ENCODE measurements around the gene THUMPD3. TPM values are rescaled to one million over a fixed set of nuclear protein-coding genes. Genes with fewer than 3 reads are reported as not detected.
A peak's percentile ranks its signal among the peaks of the same experiment; 100 is the strongest.

THUMPD3 gene
- total and polyA plus RNA-seq, 9 of the 15 experiments (the other 6 are each of a cell fraction or from before 2014, with no cell fraction given): 58.3 to 132 (median 113) TPM

DNA sequence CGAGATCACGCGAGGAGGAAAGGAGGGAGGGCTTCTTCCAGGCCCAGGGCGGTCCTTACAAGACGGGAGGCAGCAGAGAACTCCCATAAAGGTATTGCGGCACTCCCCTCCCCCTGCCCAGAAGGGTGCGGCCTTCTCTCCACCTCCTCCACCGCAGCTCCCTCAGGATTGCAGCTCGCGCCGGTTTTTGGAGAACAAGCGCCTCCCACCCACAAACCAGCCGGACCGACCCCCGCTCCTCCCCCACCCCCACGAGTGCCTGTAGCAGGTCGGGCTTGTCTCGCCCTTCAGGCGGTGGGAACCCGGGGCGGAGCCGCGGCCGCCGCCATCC, 33.4 kb downstream of the THUMPD3 start (continued):
- TF ChIP-seq, protein P1, sequence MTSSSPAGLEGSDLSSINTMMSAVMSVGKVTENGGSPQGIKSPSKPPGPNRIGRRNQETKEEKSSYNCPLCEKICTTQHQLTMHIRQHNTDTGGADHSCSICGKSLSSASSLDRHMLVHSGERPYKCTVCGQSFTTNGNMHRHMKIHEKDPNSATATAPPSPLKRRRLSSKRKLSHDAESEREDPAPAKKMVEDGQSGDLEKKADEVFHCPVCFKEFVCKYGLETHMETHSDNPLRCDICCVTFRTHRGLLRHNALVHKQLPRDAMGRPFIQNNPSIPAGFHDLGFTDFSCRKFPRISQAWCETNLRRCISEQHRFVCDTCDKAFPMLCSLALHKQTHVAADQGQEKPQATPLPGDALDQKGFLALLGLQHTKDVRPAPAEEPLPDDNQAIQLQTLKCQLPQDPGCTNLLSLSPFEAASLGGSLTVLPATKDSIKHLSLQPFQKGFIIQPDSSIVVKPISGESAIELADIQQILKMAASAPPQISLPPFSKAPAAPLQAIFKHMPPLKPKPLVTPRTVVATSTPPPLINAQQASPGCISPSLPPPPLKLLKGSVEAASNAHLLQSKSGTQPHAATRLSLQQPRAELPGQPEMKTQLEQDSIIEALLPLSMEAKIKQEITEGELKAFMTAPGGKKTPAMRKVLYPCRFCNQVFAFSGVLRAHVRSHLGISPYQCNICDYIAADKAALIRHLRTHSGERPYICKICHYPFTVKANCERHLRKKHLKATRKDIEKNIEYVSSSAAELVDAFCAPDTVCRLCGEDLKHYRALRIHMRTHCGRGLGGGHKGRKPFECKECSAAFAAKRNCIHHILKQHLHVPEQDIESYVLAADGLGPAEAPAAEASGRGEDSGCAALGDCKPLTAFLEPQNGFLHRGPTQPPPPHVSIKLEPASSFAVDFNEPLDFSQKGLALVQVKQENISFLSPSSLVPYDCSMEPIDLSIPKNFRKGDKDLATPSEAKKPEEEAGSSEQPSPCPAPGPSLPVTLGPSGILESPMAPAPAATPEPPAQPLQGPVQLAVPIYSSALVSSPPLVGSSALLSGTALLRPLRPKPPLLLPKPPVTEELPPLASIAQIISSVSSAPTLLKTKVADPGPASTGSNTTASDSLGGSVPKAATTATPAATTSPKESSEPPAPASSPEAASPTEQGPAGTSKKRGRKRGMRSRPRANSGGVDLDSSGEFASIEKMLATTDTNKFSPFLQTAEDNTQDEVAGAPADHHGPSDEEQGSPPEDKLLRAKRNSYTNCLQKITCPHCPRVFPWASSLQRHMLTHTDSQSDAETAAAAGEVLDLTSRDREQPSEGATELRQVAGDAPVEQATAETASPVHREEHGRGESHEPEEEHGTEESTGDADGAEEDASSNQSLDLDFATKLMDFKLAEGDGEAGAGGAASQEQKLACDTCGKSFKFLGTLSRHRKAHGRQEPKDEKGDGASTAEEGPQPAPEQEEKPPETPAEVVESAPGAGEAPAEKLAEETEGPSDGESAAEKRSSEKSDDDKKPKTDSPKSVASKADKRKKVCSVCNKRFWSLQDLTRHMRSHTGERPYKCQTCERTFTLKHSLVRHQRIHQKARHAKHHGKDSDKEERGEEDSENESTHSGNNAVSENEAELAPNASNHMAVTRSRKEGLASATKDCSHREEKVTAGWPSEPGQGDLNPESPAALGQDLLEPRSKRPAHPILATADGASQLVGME (CRISPR knock-in tag; IDR thresholded peaks at IDR 0.05): 0 out of 2 replicates have a peak, but pooled peaks have one; percentile 25
- 0 out of 2 replicates have a peak, but pooled peaks have one; percentile 6 for TF ChIP-seq SPI1 (IDR thresholded peaks at IDR 0.05; ENCODE audit: borderline replicate concordance, low read depth, low read length)
- no peak for TF ChIP-seq BRCA1 (IDR thresholded peaks at IDR 0.05)
- TF ChIP-seq BRCA1 (CRISPR knock-in tag; IDR thresholded peaks at IDR 0.05): no peak
- peak; percentile 88; the same call in 1 of the 2 replicates for TF ChIP-seq OTX1 (CRISPR knock-in tag; IDR thresholded peaks at IDR 0.05)
- peak; percentile 96 for TF ChIP-seq EP400 (IDR thresholded peaks at IDR 0.05)
- TF ChIP-seq, protein P2, sequence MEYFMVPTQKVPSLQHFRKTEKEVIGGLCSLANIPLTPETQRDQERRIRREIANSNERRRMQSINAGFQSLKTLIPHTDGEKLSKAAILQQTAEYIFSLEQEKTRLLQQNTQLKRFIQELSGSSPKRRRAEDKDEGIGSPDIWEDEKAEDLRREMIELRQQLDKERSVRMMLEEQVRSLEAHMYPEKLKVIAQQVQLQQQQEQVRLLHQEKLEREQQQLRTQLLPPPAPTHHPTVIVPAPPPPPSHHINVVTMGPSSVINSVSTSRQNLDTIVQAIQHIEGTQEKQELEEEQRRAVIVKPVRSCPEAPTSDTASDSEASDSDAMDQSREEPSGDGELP (CRISPR knock-in tag; IDR thresholded peaks at IDR 0.05; ENCODE audit: borderline replicate concordance): peak; percentile 81
- TF ChIP-seq PHF8 (IDR thresholded peaks at IDR 0.05; ENCODE audit: borderline replicate concordance, low read length): peak; percentile 49; the same call in 1 of the 2 replicates
- peak; percentile 91; the same call in 1 of the 2 replicates for TF ChIP-seq ZNF589 (CRISPR knock-in tag; IDR thresholded peaks at IDR 0.05; ENCODE audit: low read depth)
- TF ChIP-seq TAF1 (IDR thresholded peaks at IDR 0.05; ENCODE audit: control insufficient read depth, extremely low read depth, insufficient read depth, low read length, severe bottlenecking): peak; percentile 77
- 0 out of 2 replicates have a peak, but pooled peaks have one; percentile 15 for TF ChIP-seq KAT7 (CRISPR knock-in tag; IDR thresholded peaks at IDR 0.05; ENCODE audit: borderline replicate concordance)
- TF ChIP-seq ZBTB7A (IDR thresholded peaks at IDR 0.05; ENCODE audit: borderline replicate concordance, control insufficient read depth, low read depth, low read length): peak; percentile 84
- TF ChIP-seq, protein P3, sequence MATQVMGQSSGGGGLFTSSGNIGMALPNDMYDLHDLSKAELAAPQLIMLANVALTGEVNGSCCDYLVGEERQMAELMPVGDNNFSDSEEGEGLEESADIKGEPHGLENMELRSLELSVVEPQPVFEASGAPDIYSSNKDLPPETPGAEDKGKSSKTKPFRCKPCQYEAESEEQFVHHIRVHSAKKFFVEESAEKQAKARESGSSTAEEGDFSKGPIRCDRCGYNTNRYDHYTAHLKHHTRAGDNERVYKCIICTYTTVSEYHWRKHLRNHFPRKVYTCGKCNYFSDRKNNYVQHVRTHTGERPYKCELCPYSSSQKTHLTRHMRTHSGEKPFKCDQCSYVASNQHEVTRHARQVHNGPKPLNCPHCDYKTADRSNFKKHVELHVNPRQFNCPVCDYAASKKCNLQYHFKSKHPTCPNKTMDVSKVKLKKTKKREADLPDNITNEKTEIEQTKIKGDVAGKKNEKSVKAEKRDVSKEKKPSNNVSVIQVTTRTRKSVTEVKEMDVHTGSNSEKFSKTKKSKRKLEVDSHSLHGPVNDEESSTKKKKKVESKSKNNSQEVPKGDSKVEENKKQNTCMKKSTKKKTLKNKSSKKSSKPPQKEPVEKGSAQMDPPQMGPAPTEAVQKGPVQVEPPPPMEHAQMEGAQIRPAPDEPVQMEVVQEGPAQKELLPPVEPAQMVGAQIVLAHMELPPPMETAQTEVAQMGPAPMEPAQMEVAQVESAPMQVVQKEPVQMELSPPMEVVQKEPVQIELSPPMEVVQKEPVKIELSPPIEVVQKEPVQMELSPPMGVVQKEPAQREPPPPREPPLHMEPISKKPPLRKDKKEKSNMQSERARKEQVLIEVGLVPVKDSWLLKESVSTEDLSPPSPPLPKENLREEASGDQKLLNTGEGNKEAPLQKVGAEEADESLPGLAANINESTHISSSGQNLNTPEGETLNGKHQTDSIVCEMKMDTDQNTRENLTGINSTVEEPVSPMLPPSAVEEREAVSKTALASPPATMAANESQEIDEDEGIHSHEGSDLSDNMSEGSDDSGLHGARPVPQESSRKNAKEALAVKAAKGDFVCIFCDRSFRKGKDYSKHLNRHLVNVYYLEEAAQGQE (IDR thresholded peaks at IDR 0.05; ENCODE audit: borderline replicate concordance): peak; percentile 91
- TF ChIP-seq, protein P3 (CRISPR knock-in tag; IDR thresholded peaks at IDR 0.05; ENCODE audit: low read depth): no peak
